ENCODE results near the gene ITGB8. TPM values are rescaled to one million over a fixed set of nuclear protein-coding genes. Genes with fewer than 3 reads are reported as not detected.

ITGB8 gene
- total RNA-seq, 4 donors from 2014 or later, result 199 to 606 (median 388) TPM

- H3K27me3 ChIP-seq, result no peaks in the 10 kb centered on the region
- no peaks in the 10 kb centered on the region for H3K36me3 ChIP-seq
- no peaks in the 10 kb centered on the region for H3K9me3 ChIP-seq
- no peak overlapping the region for H3K27ac ChIP-seq
- H3K4me1 ChIP-seq, result no peaks in the 10 kb centered on the region
- no peak for DNase-seq (ENCODE audit: low spot score in 2 of 2)
- TF ChIP-seq EP300 (IDR thresholded peaks at IDR 0.05) (no peak), POLR2A (IDR thresholded peaks at IDR 0.05) (no peak), CTCF (IDR thresholded peaks at IDR 0.05) (no peak)
- no peak overlapping the region for H3K4me3 ChIP-seq
- WGBS, 2 donors, result 85 to 86% methylated on average over 1 of the region's 1 CpG
These were observed 127.8 kb downstream of the ITGB8 start for GRCh38 chr7:20458521-20458920.

DNA sequence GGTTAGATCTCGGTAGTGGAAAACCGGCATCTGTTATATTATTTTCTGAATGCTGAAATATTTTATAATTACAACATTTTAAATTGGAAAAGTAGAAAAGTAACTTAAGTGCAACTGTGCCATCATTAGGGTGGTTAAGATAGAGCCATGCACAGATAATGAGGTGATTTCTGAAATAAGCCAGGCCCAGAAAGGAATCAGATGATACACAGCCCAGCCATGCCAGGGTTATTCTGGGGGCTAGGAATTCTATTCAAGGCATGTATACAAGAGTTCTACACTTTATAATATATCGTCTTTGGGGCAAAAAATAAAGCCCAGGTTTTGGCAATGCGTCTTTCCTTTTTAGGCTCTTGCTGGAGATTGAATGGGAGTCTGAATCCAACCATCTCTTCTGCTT, 128.7 kb downstream of the ITGB8 start:
- Histone ChIP-seq H3K27ac (no peak overlapping the region), H3K4me3 (no peak overlapping the region), H3K4me1 (no peaks in the 10 kb centered on the region), H3K27me3 (no peaks in the 10 kb centered on the region), H3K9me3 (no peaks in the 10 kb centered on the region), H3K36me3 (no peaks in the 10 kb centered on the region)
- no peak for DNase-seq (ENCODE audit: low spot score in 2 of 2)
- 83 to 93% methylated on average over 4 of the region's 4 CpGs for WGBS, 2 donors
- no peak for TF ChIP-seq POLR2A (IDR thresholded peaks at IDR 0.05)
- no peak for TF ChIP-seq CTCF (IDR thresholded peaks at IDR 0.05)
- no peak for TF ChIP-seq EP300 (IDR thresholded peaks at IDR 0.05)

- Histone ChIP-seq H3K27me3 (no peaks in the 10 kb centered on the region), H3K4me3 (no peak overlapping the region), H3K36me3 (no peaks in the 10 kb centered on the region), H3K9me3 (no peaks in the 10 kb centered on the region), H3K27ac (no peak overlapping the region), H3K4me1 (peaks cover 0 to 3% (median 0%) of the 10 kb centered on the region in 4 donors)
- no peak for TF ChIP-seq POLR2A (IDR thresholded peaks at IDR 0.05)
- DNase-seq (ENCODE audit: low spot score in 2 of 2), result no peak
- 88% methylated on average over 1 of the region's 1 CpG for WGBS, 2 donors
These were observed 134.2 kb downstream of the ITGB8 start for GRCh38 chr7:20464891-20465290.

Small RNAs within 50 kb of the gene (small RNA-seq; reads per million reads assigned to genes)
- gene RF00275, result not detected

Other genes starting within 250 kb of the ITGB8 start
- 1 to 10 TPM in 3 of 4 donors, under 1 TPM in 1; 0.21 to 2.4 (median 1.2) TPM for gene MACC1, start 113.5 kb upstream of the ITGB8 start, total RNA-seq

Measured in tibial nerve (tissue), 4 donors.